ENCODE measurements around the gene LHFPL6. TPM values are rescaled to one million over a fixed set of nuclear protein-coding genes. Genes with fewer than 3 reads are reported as not detected.

The LHFPL6 gene
- total RNA-seq, 4 donors from 2014 or later: 40.2 to 77.5 (median 66.6) TPM

GRCh38 chr13:39385154-39385553 lies 217.8 kb downstream of the LHFPL6 start:
- Histone ChIP-seq H3K27ac (peak overlapping the region in 2 of 4 donors; percentile 14 to 48), H3K36me3 (no peaks in the 10 kb centered on the region), H3K9me3 (no peaks in the 10 kb centered on the region), H3K4me1 (peaks cover 5 to 33% (median 6%) of the 10 kb centered on the region in 3 donors), H3K27me3 (no peaks in the 10 kb centered on the region), H3K4me3 (no peak overlapping the region)
- TF ChIP-seq POLR2A (IDR thresholded peaks at IDR 0.05) (no peak), POLR2AphosphoS5 (IDR thresholded peaks at IDR 0.05) (no peak)
- 39 to 62% methylated on average over 4 of the region's 4 CpGs for WGBS, 2 donors (ENCODE audit: low coverage in 1 of 2)
- ATAC-seq: no peak

- H3K9me3 ChIP-seq: no peaks in the 10 kb centered on the region
- 71 to 93% methylated on average over 2 of the region's 2 CpGs for WGBS, 2 donors (ENCODE audit: low coverage in 1 of 2)
- peaks cover 5 to 47% (median 9%) of the 10 kb centered on the region in 3 donors for H3K4me1 ChIP-seq
- no peaks in the 10 kb centered on the region for H3K36me3 ChIP-seq
- H3K4me3 ChIP-seq: no peak overlapping the region
- no peak overlapping the region for H3K27ac ChIP-seq
- TF ChIP-seq EP300 (IDR thresholded peaks at IDR 0.05) (no peak), POLR2AphosphoS5 (IDR thresholded peaks at IDR 0.05) (no peak)
- no peak for ATAC-seq
- H3K27me3 ChIP-seq: no peaks in the 10 kb centered on the region
Measured at GRCh38 chr13:39381456-39381855, 221.5 kb downstream of the LHFPL6 start.

GRCh38 chr13:39379667-39380655 lies 223.0 kb downstream of the LHFPL6 start:
- H3K4me3 ChIP-seq: no peak overlapping the region
- no peaks in the 10 kb centered on the region for H3K9me3 ChIP-seq
- H3K27ac ChIP-seq: no peak overlapping the region
- H3K36me3 ChIP-seq: no peaks in the 10 kb centered on the region
- TF ChIP-seq POLR2AphosphoS5 (IDR thresholded peaks at IDR 0.05) (no peak), EP300 (IDR thresholded peaks at IDR 0.05) (no peak), POLR2A (IDR thresholded peaks at IDR 0.05) (no peak), CTCF (IDR thresholded peaks at IDR 0.05) (no peak)
- H3K4me1 ChIP-seq: peaks cover 1 to 45% (median 3%) of the 10 kb centered on the region in 3 donors
- H3K27me3 ChIP-seq: no peaks in the 10 kb centered on the region
- no peak for ATAC-seq
- 83 to 91% methylated on average over 3 to 4 of the region's 4 CpGs for WGBS, 2 donors (ENCODE audit: low coverage in 1 of 2)

GRCh38 chr13:39379118-39379517 lies 223.9 kb downstream of the LHFPL6 start:
- peaks cover 0 to 41% (median 3%) of the 10 kb centered on the region in 3 donors for H3K4me1 ChIP-seq
- WGBS, 2 donors (ENCODE audit: low coverage in 1 of 2): 78 to 100% methylated on average over 2 of the region's 2 CpGs
- no peak overlapping the region for H3K27ac ChIP-seq
- no peaks in the 10 kb centered on the region for H3K9me3 ChIP-seq
- H3K36me3 ChIP-seq: no peaks in the 10 kb centered on the region
- no peak overlapping the region for H3K4me3 ChIP-seq
- H3K27me3 ChIP-seq: no peaks in the 10 kb centered on the region
- TF ChIP-seq POLR2A (IDR thresholded peaks at IDR 0.05) (no peak), EP300 (IDR thresholded peaks at IDR 0.05) (no peak), CTCF (IDR thresholded peaks at IDR 0.05) (no peak), POLR2AphosphoS5 (IDR thresholded peaks at IDR 0.05) (no peak)
- ATAC-seq: no peak

GRCh38 chr13:39378306-39378705 lies 224.7 kb downstream of the LHFPL6 start:
- no peaks in the 10 kb centered on the region for H3K9me3 ChIP-seq
- no peak overlapping the region for H3K27ac ChIP-seq
- no peak overlapping the region for H3K4me3 ChIP-seq
- no peak for ATAC-seq
- no peaks in the 10 kb centered on the region for H3K36me3 ChIP-seq
- TF ChIP-seq CTCF (IDR thresholded peaks at IDR 0.05) (no peak), POLR2A (IDR thresholded peaks at IDR 0.05) (no peak), EP300 (IDR thresholded peaks at IDR 0.05) (no peak), POLR2AphosphoS5 (IDR thresholded peaks at IDR 0.05) (no peak)
- H3K27me3 ChIP-seq: no peaks in the 10 kb centered on the region
- WGBS, 2 donors (ENCODE audit: low coverage in 1 of 2): 83 to 86% methylated on average over 2 of the region's 2 CpGs
- peaks cover 0 to 39% (median 3%) of the 10 kb centered on the region in 3 donors for H3K4me1 ChIP-seq
